T47D (cell line): ENCODE measurements around the gene DSTN.

Source experiments
- DNase-seq, 2 experiments: peaks; one replicate each; pipeline versions ENCODE4 v3.0.0 to v3.0.0-alpha.2; 2011 to 2012; ENCODE audit warnings: low read depth in 1 of 2, low spot score in 1 of 2
- JUND ChIP-seq: IDR thresholded peaks from 2 replicates; pipeline ENCODE4 v1.6.1; 2012; ENCODE audit warnings: low read depth
- in situ Hi-C: cut with HindIII; loops from 2 replicates; pipeline ENCODE4 v1.10.0; 2016; ENCODE audit warnings: low sequenced_read_pairs, low pct_unique_long_range_greater_than_20kb

Gene DSTN

GRCh38 chr20:17620371-17621228, 50.7 kb downstream of the DSTN start:
- no peak for DNase-seq
- in situ Hi-C loops: no loop called here
- TF ChIP-seq JUND: no peak

GRCh38 chr20:17621229-17621968, 51.5 kb downstream of the DSTN start:
- in situ Hi-C loops: no loop called here
- DNase-seq: no peak
- TF ChIP-seq JUND: no peak

GRCh38 chr20:17622086-17622850, 52.4 kb downstream of the DSTN start:
- DNase-seq: no peak
- in situ Hi-C loops: no loop called here
- no peak for TF ChIP-seq JUND

GRCh38 chr20:17622851-17623508, 53.1 kb downstream of the DSTN start:
- in situ Hi-C loops: no loop called here
- TF ChIP-seq JUND: no peak

GRCh38 chr20:17624070-17624469, 54.2 kb downstream of the DSTN start:
- TF ChIP-seq JUND: no peak
- in situ Hi-C loops: no loop called here
- DNase-seq: no peak

More at GRCh38 chr20:17622851-17623508, 53.1 kb downstream of the DSTN start:
- no peak for DNase-seq

- DNase-seq: no peak
- TF ChIP-seq JUND: no peak
- in situ Hi-C loops: no loop called here
These were observed 54.8 kb downstream of the DSTN start for GRCh38 chr20:17624551-17625245.

- in situ Hi-C loops: no loop called here
- DNase-seq: no peak
- TF ChIP-seq JUND: no peak
These were observed 55.6 kb downstream of the DSTN start for GRCh38 chr20:17625246-17626051.

GRCh38 chr20:17626217-17627007, 56.5 kb downstream of the DSTN start:
- no peak for DNase-seq
- TF ChIP-seq JUND: no peak
- in situ Hi-C loops: no loop called here

- TF ChIP-seq JUND: no peak
- no peak for DNase-seq
- in situ Hi-C loops: no loop called here
These were observed 57.5 kb downstream of the DSTN start for GRCh38 chr20:17627101-17627955.
